OCI-LY3 (cell line): ENCODE data around the gene HRAS.
A peak's percentile ranks its signal among the peaks of the same experiment; 100 is the strongest.

Source experiments
- H2AFZ ChIP-seq: fragments of 200-600, 300-600 bp; shearing (Covaris generic); 2 replicates; pipeline ENCODE4 v1.6.0; 2014; ENCODE audit warnings: antibody characterized with exemption, low read depth, low read length
- H3K27ac ChIP-seq: fragments of 200-600, 300-600 bp; sonication (generic); 2 replicates; pipeline ENCODE4 v1.5.1; 2014; ENCODE audit warnings: mild to moderate bottlenecking, low read length, moderate library complexity, mixed read lengths
- H3K27me3 ChIP-seq: fragments of 200-600, 300-600 bp; sonication (generic); 2 replicates; pipeline ENCODE4 v1.6.1; 2014; ENCODE audit warnings: low read depth, low read length, mixed read lengths
- H3K36me3 ChIP-seq: fragments of 200-600, 300-600 bp; sonication (generic); replicated peaks from 2 replicates; pipeline ENCODE3; 2014; ENCODE audit warnings: low read depth, low read length, mixed read lengths
- H3K4me1 ChIP-seq: fragments of 300-600, 200-600 bp; sonication (generic); 2 replicates; pipeline ENCODE4 v1.6.1; 2014; ENCODE audit warnings: low read length, mixed read lengths
- H3K4me2 ChIP-seq: fragments of 200-600, 300-600 bp; sonication (generic); 2 replicates; pipeline ENCODE4 v1.6.1; 2014; ENCODE audit warnings: low read length, mixed read lengths
- H3K4me3 ChIP-seq: fragments of 300-600, 200-600 bp; sonication (generic); 2 replicates; pipeline ENCODE4 v1.5.1; 2014; ENCODE audit warnings: antibody characterized with exemption, mild to moderate bottlenecking, low read length, moderate library complexity
- H3K79me2 ChIP-seq: fragments of 300-600, 200-600 bp; shearing (Covaris generic); 2 replicates; pipeline ENCODE4 v1.6.1; 2014; ENCODE audit warnings: mild to moderate bottlenecking, low read length, mixed read lengths
- H3K9ac ChIP-seq: fragments of 300-600, 200-600 bp; shearing (Covaris generic); 2 replicates; pipeline ENCODE4 v1.6.0; 2014; ENCODE audit warnings: mild to moderate bottlenecking, low read length, moderate library complexity
- H3K9me3 ChIP-seq: fragments of 200-600, 300-600 bp; shearing (Covaris generic); 2 replicates; pipeline ENCODE4 v1.6.1; 2014; ENCODE audit warnings: low read length, mixed read lengths; ENCODE audit not compliant: insufficient read depth
- H4K20me1 ChIP-seq: fragments of 200-600, 300-600 bp; sonication (generic); 2 replicates; pipeline ENCODE4 v1.6.1; 2016; ENCODE audit warnings: low read length, mixed read lengths; ENCODE audit not compliant: insufficient read depth
- CTCF ChIP-seq: fragments of 200-600, 300-600 bp; sonication (generic); IDR thresholded peaks from 2 replicates; pipeline ENCODE4 v1.5.1; 2014; ENCODE audit warnings: antibody characterized with exemption, low read length, low read depth
- EZH2phosphoT487 ChIP-seq: fragments of 200-600 bp; shearing (Covaris generic); IDR thresholded peaks from 2 replicates; pipeline ENCODE4 v1.6.1; 2018; ENCODE audit warnings: antibody characterized with exemption, mixed run types, low read depth

Gene HRAS

GRCh38 chr11:507727-508515 is 27.5 kb downstream of the HRAS start:
- Histone ChIP-seq H3K4me1 (peaks cover 32% of the 10 kb centered on the region), H4K20me1 (no peaks in the 10 kb centered on the region), H3K4me3 (peak overlapping the region; percentile 94), H2AFZ (no peak overlapping the region), H3K79me2 (peaks cover 38% of the 10 kb centered on the region), H3K4me2 (peak overlapping the region; percentile 76), H3K9ac (no peak overlapping the region), H3K9me3 (no peaks in the 10 kb centered on the region), H3K36me3 (peaks cover 19% of the 10 kb centered on the region), H3K27me3 (no peaks in the 10 kb centered on the region), H3K27ac (no peak overlapping the region)
- TF ChIP-seq CTCF (no peak), EZH2phosphoT487 (no peak)

GRCh38 chr11:506995-507726 is 28.2 kb downstream of the HRAS start, which contains the start of gene RNH1:
RNH1 (minus strand) TSS chr11:507242; CDS start chr11:502162, 5,080 bp downstream.
- Histone ChIP-seq H3K9me3 (no peaks in the 10 kb centered on the region), H3K27ac (peak within 1 kb of the TSS; percentile 91), H3K27me3 (no peaks in the 10 kb centered on the region), H2AFZ (peak within 1 kb of the TSS; percentile 72), H3K36me3 (peaks cover 19% of the 10 kb centered on the region), H3K79me2 (peaks cover 42% of the 10 kb centered on the region), H3K9ac (peak within 1 kb of the TSS; percentile 98), H4K20me1 (no peaks in the 10 kb centered on the region), H3K4me3 (peak within 1 kb of the TSS; percentile 94), H3K4me1 (peaks cover 39% of the 10 kb centered on the region), H3K4me2 (peak within 1 kb of the TSS; percentile 89)
- no peak for TF ChIP-seq CTCF
- no peak for TF ChIP-seq EZH2phosphoT487

- Histone ChIP-seq H3K4me3 (peak overlapping the region; percentile 94), H3K27me3 (no peaks in the 10 kb centered on the region), H3K36me3 (peaks cover 22% of the 10 kb centered on the region), H3K27ac (peak overlapping the region; percentile 91), H3K9ac (peak overlapping the region; percentile 98), H3K79me2 (peaks cover 44% of the 10 kb centered on the region), H3K4me2 (peak overlapping the region; percentile 89), H4K20me1 (no peaks in the 10 kb centered on the region), H3K4me1 (peaks cover 39% of the 10 kb centered on the region), H2AFZ (peak overlapping the region; percentile 72), H3K9me3 (0 out of 2 replicates have a peak, but pooled peaks cover under 1% of the 10 kb centered on the region)
- TF ChIP-seq EZH2phosphoT487, result no peak
Observed at GRCh38 chr11:506238-506994, 29.0 kb downstream of the HRAS start.

GRCh38 chr11:504994-505344 is 30.4 kb downstream of the HRAS start:
- H3K4me3 ChIP-seq, result peak overlapping the region; percentile 94
- H3K36me3 ChIP-seq, result peaks cover 34% of the 10 kb centered on the region

More at GRCh38 chr11:504994-505344, 30.4 kb downstream of the HRAS start:
- Histone ChIP-seq H3K9ac (peak overlapping the region; percentile 98), H3K4me2 (peak overlapping the region; percentile 89), H3K79me2 (peaks cover 49% of the 10 kb centered on the region), H3K27me3 (no peaks in the 10 kb centered on the region), H4K20me1 (no peaks in the 10 kb centered on the region), H2AFZ (no peak overlapping the region), H3K9me3 (0 out of 2 replicates have a peak, but pooled peaks cover 5% of the 10 kb centered on the region), H3K27ac (no peak overlapping the region), H3K4me1 (peaks cover 48% of the 10 kb centered on the region)
- TF ChIP-seq CTCF, result no peak
- TF ChIP-seq EZH2phosphoT487, result no peak
